ENCODE data around the gene RASSF8. TPM values are rescaled to one million over a fixed set of nuclear protein-coding genes. Genes with fewer than 3 reads are reported as not detected.

The RASSF8 gene
- total RNA-seq, 1 donor from 2014 or later: 35.3 TPM

DNA sequence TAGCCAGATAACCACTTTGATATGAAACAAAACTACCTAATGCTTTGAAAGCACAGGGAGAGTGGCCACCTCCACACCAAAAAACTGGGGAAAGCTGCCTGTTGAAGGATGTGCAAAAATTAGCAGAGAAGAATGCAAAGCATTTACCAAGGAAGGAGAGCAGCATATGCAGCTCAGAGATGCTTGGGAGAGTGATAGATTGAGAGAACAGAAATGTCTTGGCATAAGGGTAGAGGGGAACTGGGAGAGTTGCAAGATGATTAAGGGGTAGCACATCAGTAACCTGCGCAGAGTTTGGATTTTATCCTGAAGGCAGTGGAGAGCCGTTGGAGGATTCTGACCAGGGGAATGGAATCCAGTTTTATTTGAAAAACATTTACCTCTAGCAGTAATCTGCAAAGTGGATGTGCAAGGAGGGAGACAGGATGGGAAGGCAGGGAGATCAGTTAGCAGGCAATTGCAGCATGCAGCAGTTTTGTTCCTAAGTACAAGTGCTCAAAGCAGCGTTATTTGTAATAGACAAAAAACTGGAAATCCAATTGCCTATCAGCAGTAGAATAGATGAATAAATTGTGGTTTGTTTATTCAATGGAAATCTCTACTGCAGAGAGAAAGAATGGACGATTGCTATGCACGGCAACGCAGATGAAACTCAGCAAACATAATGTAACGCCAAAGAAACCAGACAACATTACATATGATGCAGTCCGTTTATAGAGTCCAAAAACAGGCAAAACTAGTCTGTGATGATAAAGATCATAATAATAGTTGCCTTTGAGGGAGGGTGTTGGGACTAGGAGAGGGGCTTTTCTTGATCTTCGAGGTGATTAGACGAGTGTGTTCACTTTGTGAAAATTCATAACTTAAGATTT lies 84.9 kb downstream of the RASSF8 start:
- TF ChIP-seq, protein P1, sequence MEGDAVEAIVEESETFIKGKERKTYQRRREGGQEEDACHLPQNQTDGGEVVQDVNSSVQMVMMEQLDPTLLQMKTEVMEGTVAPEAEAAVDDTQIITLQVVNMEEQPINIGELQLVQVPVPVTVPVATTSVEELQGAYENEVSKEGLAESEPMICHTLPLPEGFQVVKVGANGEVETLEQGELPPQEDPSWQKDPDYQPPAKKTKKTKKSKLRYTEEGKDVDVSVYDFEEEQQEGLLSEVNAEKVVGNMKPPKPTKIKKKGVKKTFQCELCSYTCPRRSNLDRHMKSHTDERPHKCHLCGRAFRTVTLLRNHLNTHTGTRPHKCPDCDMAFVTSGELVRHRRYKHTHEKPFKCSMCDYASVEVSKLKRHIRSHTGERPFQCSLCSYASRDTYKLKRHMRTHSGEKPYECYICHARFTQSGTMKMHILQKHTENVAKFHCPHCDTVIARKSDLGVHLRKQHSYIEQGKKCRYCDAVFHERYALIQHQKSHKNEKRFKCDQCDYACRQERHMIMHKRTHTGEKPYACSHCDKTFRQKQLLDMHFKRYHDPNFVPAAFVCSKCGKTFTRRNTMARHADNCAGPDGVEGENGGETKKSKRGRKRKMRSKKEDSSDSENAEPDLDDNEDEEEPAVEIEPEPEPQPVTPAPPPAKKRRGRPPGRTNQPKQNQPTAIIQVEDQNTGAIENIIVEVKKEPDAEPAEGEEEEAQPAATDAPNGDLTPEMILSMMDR (IDR thresholded peaks at IDR 0.05; ENCODE audit: insufficient read depth, low read length, poor library complexity, severe bottlenecking): no peak
- H3K4me3 ChIP-seq (ENCODE audit: low read depth, low read length): no peak overlapping the region
- DNase-seq (ENCODE audit: low read depth): no peak

GRCh38 chr12:26044007-26044394 lies 85.5 kb downstream of the RASSF8 start:
- no peak for DNase-seq (ENCODE audit: low read depth)
- TF ChIP-seq, protein P1 (IDR thresholded peaks at IDR 0.05; ENCODE audit: insufficient read depth, low read length, poor library complexity, severe bottlenecking): no peak
- Histone ChIP-seq H3K27me3 (ENCODE audit: control insufficient read depth, insufficient read depth, low read length) (no peaks in the 10 kb centered on the region), H3K36me3 (ENCODE audit: control insufficient read depth, insufficient read depth, low read length) (no peaks in the 10 kb centered on the region), H3K4me3 (ENCODE audit: low read depth, low read length) (no peak overlapping the region)

More for the DNA sequence above, 84.9 kb downstream of the RASSF8 start:
- Histone ChIP-seq H3K27me3 (ENCODE audit: control insufficient read depth, insufficient read depth, low read length) (no peaks in the 10 kb centered on the region), H3K36me3 (ENCODE audit: control insufficient read depth, insufficient read depth, low read length) (no peaks in the 10 kb centered on the region)

GRCh38 chr12:26044592-26044991 lies 86.1 kb downstream of the RASSF8 start:
- Histone ChIP-seq H3K4me3 (ENCODE audit: low read depth, low read length) (no peak overlapping the region), H3K27me3 (ENCODE audit: control insufficient read depth, insufficient read depth, low read length) (no peaks in the 10 kb centered on the region), H3K36me3 (ENCODE audit: control insufficient read depth, insufficient read depth, low read length) (no peaks in the 10 kb centered on the region)
- TF ChIP-seq, protein P1 (IDR thresholded peaks at IDR 0.05; ENCODE audit: insufficient read depth, low read length, poor library complexity, severe bottlenecking): no peak
- no peak for DNase-seq (ENCODE audit: low read depth)

DNA sequence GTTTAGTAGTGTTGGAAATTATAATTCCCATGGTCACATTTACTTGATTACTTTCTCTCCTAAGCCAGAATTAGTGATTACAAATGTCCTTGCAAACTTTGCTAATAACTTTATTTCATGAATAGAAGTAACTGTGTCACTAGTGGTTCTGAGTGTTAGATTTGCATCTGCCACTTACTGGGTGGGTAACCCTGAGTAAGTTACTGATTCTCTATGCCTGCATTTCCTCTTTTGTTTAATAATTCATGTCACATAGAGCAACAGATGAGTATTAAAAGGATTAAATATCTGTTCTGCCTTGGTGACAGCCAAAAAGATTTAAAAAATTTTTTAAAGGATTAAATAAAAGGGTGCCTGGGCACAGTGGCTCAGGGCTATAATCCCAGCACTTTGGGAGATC lies 87.7 kb downstream of the RASSF8 start:
- no peak for DNase-seq (ENCODE audit: low read depth)
- Histone ChIP-seq H3K27me3 (ENCODE audit: control insufficient read depth, insufficient read depth, low read length) (no peaks in the 10 kb centered on the region), H3K4me3 (ENCODE audit: low read depth, low read length) (no peak overlapping the region), H3K36me3 (ENCODE audit: control insufficient read depth, insufficient read depth, low read length) (no peaks in the 10 kb centered on the region)
- TF ChIP-seq, protein P1 (IDR thresholded peaks at IDR 0.05; ENCODE audit: insufficient read depth, low read length, poor library complexity, severe bottlenecking): no peak

DNA sequence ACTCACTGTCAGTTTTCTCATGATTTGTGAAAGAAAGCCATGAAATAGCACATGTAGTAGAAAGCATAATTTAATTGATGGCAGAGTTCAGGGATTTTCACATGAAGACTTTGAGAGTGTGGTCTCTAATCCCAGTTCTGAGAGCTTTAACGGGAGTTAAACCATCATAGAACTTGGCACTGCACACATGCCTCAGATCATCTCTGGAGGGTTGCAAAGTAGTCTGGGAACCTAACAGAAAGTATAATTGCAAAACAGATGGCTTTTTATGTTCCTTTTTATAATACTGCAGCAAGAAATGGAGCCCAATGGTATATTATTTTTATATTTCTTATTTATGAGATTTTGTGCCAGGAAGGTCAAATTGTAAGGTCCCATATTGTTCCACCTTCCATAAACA lies 88.4 kb downstream of the RASSF8 start:
- no peaks in the 10 kb centered on the region for H3K36me3 ChIP-seq (ENCODE audit: control insufficient read depth, insufficient read depth, low read length)
- TF ChIP-seq, protein P1 (IDR thresholded peaks at IDR 0.05; ENCODE audit: insufficient read depth, low read length, poor library complexity, severe bottlenecking): no peak
- no peak overlapping the region for H3K4me3 ChIP-seq (ENCODE audit: low read depth, low read length)
- H3K27me3 ChIP-seq (ENCODE audit: control insufficient read depth, insufficient read depth, low read length): no peaks in the 10 kb centered on the region
- no peak for DNase-seq (ENCODE audit: low read depth)
